HEK293 (cell line): ENCODE data around the gene CDK12.

Experiments
- CTCF ChIA-PET: fragments of 350-600 bp; formaldehyde crosslinking; extraction: SDS; loops from one replicate; lab custom pipeline; 2021; ENCODE audit warnings: antibody characterized with exemption; lab: Yijun Ruan, JAX
- POLR2A ChIA-PET: fragments of 300-600 bp; formaldehyde crosslinking; extraction: SDS; loops from one replicate; lab custom pipeline; 2020; ENCODE audit warnings: antibody characterized with exemption, inconsistent platforms; lab: Yijun Ruan, JAX
- H3K27ac ChIP-seq: fragments of 200-500 bp; sonication (Bioruptor generic); 2 replicates; pipeline ENCODE4 v1.5.1; 2014; ENCODE audit warnings: low read depth, low read length, control low read depth, inconsistent platforms; ENCODE audit errors: extremely low read depth
- H3K36me3 ChIP-seq, 2 experiments: fragments of 200-500 bp in 1 of 2; sonication (Bioruptor generic) in 1 of 2; 1 replicate in 1 of 2; 2 replicates in 1 of 2; pipeline ENCODE4 v1.5.1; 2014 to 2017; ENCODE audit warnings: inconsistent platforms in 2 of 2, low read length in 2 of 2; ENCODE audit not compliant: control insufficient read depth in 2 of 2, insufficient read depth in 1 of 2
- H3K4me1 ChIP-seq: fragments of 200-500 bp; sonication (Bioruptor generic); 2 replicates; pipeline ENCODE4 v1.5.1; 2014; ENCODE audit warnings: mild to moderate bottlenecking, low read length, inconsistent platforms; ENCODE audit not compliant: control insufficient read depth, insufficient read depth
- H3K4me3 ChIP-seq: 2 replicates; pipeline ENCODE4 v1.5.1; 2011; ENCODE audit warnings: low read depth, mild to moderate bottlenecking, control low read depth, low read length, moderate library complexity
- H3K9me3 ChIP-seq: fragments of 200-500 bp; sonication (Bioruptor generic); 2 replicates; pipeline ENCODE4 v1.5.1; 2014; ENCODE audit warnings: low read depth, low read length, inconsistent platforms; ENCODE audit not compliant: control insufficient read depth, insufficient read depth
- GLIS2 ChIP-seq: fragments of 450-650 bp; formaldehyde crosslinking; IDR thresholded peaks from 2 replicates; pipeline ENCODE4 v1.5.1; 2016; ENCODE audit warnings: missing biosample characterization, missing genetic modification characterization
- YY1 ChIP-seq: fragments of 450-650 bp; formaldehyde crosslinking; IDR thresholded peaks from 2 replicates; pipeline ENCODE4 v1.5.1; 2018; ENCODE audit warnings: missing biosample characterization, missing genetic modification characterization
- ZNF10 ChIP-seq: fragments of 450-650 bp; formaldehyde crosslinking; IDR thresholded peaks from 2 replicates; pipeline ENCODE4 v1.5.1; 2017; ENCODE audit warnings: missing biosample characterization, missing genetic modification characterization
- ZNF324 ChIP-seq: fragments of 450-650 bp; formaldehyde crosslinking; IDR thresholded peaks from 2 replicates; pipeline ENCODE4 v1.5.1; 2016; ENCODE audit warnings: missing biosample characterization, missing genetic modification characterization
- TF ChIP-seq, protein P1 (sequence below): fragments of 450-650 bp; formaldehyde crosslinking; IDR thresholded peaks from 2 replicates; pipeline ENCODE4 v1.5.1; 2017; ENCODE audit warnings: missing biosample characterization, missing genetic modification characterization
- TF ChIP-seq, protein P2 (sequence below): fragments of 450-650 bp; formaldehyde crosslinking; IDR thresholded peaks from 2 replicates; pipeline ENCODE4 v1.5.1; 2016; ENCODE audit warnings: missing biosample characterization, missing genetic modification characterization, borderline replicate concordance
- TF ChIP-seq, protein P3 (sequence below): fragments of 450-650 bp; formaldehyde crosslinking; IDR thresholded peaks from 2 replicates; pipeline ENCODE4; 2016; ENCODE audit warnings: missing biosample characterization, missing genetic modification characterization
- TF ChIP-seq, protein P4 (sequence below): fragments of 450-650 bp; formaldehyde crosslinking; IDR thresholded peaks from 2 replicates; pipeline ENCODE4 v1.5.1; 2016; ENCODE audit warnings: missing biosample characterization, missing genetic modification characterization

CDK12 gene

DNA sequence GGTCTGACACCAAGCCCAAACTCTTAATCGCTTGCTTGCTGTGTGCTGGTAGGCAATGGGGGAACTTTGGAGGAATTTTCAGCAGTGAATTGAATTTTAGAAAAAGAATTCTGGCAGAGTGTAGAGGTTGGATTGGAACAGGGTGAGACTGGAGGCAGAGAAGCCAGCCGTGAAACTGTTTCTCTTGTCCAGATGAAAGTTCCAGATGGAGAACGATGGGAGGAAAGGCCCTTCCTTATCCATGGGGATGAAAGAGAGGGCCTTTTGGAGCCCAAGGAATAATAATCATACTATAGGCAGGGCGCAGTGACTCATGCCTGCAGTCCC, 120.4 kb downstream of the CDK12 start (continued):
- TF ChIP-seq ZNF10 (tag by site-specific recombination) (no peak), YY1 (tag by site-specific recombination) (no peak), GLIS2 (tag by site-specific recombination) (no peak)
- TF ChIP-seq, protein P1, sequence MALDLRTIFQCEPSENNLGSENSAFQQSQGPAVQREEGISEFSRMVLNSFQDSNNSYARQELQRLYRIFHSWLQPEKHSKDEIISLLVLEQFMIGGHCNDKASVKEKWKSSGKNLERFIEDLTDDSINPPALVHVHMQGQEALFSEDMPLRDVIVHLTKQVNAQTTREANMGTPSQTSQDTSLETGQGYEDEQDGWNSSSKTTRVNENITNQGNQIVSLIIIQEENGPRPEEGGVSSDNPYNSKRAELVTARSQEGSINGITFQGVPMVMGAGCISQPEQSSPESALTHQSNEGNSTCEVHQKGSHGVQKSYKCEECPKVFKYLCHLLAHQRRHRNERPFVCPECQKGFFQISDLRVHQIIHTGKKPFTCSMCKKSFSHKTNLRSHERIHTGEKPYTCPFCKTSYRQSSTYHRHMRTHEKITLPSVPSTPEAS (tag by site-specific recombination) = no peak
- TF ChIP-seq, protein P2, sequence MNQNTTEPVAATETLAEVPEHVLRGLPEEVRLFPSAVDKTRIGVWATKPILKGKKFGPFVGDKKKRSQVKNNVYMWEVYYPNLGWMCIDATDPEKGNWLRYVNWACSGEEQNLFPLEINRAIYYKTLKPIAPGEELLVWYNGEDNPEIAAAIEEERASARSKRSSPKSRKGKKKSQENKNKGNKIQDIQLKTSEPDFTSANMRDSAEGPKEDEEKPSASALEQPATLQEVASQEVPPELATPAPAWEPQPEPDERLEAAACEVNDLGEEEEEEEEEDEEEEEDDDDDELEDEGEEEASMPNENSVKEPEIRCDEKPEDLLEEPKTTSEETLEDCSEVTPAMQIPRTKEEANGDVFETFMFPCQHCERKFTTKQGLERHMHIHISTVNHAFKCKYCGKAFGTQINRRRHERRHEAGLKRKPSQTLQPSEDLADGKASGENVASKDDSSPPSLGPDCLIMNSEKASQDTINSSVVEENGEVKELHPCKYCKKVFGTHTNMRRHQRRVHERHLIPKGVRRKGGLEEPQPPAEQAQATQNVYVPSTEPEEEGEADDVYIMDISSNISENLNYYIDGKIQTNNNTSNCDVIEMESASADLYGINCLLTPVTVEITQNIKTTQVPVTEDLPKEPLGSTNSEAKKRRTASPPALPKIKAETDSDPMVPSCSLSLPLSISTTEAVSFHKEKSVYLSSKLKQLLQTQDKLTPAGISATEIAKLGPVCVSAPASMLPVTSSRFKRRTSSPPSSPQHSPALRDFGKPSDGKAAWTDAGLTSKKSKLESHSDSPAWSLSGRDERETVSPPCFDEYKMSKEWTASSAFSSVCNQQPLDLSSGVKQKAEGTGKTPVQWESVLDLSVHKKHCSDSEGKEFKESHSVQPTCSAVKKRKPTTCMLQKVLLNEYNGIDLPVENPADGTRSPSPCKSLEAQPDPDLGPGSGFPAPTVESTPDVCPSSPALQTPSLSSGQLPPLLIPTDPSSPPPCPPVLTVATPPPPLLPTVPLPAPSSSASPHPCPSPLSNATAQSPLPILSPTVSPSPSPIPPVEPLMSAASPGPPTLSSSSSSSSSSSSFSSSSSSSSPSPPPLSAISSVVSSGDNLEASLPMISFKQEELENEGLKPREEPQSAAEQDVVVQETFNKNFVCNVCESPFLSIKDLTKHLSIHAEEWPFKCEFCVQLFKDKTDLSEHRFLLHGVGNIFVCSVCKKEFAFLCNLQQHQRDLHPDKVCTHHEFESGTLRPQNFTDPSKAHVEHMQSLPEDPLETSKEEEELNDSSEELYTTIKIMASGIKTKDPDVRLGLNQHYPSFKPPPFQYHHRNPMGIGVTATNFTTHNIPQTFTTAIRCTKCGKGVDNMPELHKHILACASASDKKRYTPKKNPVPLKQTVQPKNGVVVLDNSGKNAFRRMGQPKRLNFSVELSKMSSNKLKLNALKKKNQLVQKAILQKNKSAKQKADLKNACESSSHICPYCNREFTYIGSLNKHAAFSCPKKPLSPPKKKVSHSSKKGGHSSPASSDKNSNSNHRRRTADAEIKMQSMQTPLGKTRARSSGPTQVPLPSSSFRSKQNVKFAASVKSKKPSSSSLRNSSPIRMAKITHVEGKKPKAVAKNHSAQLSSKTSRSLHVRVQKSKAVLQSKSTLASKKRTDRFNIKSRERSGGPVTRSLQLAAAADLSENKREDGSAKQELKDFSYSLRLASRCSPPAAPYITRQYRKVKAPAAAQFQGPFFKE = no peak
- TF ChIP-seq, all 188 proteins: peak for 0

DNA sequence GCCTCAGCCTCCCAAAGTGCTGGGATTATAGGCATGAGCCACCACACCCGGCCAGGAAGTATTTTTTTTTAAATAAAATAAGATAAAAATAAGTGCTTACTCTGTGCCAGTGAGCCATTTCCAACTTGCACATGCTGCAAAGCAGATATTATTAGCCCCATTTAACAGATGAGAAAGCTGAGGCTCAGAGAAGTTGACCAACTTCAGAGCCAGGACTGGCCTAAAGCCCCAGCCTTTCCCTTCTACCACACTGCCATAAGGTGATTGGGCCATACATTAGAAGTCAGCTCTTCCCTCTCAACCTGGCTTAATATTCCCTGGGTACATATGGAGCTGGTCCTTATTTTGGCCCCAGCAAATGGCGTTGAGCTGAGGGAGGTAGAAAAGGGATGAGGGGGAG, 121.4 kb downstream of the CDK12 start:
- ChIA-PET CTCF (interaction anchor here (0.7 to 2.3 kb wide), 2 partner anchors 34 to 40 kb away, joined by 3 to 24 read pairs; no protein-coding TSS in a partner anchor), POLR2A (interaction anchor here (0.7 to 2.1 kb wide), 2 partner anchors 9 to 41 kb away, joined by 6 to 9 read pairs; no protein-coding TSS in a partner anchor)
- H3K4me1 ChIP-seq = no peaks in the 10 kb centered on the region
- no peak overlapping the region for H3K4me3 ChIP-seq
- TF ChIP-seq, protein P3, sequence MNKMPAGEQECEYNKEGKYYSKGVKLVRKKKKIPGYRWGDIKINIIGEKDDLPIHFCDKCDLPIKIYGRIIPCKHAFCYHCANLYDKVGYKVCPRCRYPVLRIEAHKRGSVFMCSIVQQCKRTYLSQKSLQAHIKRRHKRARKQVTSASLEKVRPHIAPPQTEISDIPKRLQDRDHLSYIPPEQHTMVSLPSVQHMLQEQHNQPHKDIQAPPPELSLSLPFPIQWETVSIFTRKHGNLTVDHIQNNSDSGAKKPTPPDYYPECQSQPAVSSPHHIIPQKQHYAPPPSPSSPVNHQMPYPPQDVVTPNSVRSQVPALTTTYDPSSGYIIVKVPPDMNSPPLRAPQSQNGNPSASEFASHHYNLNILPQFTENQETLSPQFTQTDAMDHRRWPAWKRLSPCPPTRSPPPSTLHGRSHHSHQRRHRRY (tag by site-specific recombination) = no peak
- no peak for TF ChIP-seq ZNF324 (tag by site-specific recombination)
- TF ChIP-seq, protein P4, sequence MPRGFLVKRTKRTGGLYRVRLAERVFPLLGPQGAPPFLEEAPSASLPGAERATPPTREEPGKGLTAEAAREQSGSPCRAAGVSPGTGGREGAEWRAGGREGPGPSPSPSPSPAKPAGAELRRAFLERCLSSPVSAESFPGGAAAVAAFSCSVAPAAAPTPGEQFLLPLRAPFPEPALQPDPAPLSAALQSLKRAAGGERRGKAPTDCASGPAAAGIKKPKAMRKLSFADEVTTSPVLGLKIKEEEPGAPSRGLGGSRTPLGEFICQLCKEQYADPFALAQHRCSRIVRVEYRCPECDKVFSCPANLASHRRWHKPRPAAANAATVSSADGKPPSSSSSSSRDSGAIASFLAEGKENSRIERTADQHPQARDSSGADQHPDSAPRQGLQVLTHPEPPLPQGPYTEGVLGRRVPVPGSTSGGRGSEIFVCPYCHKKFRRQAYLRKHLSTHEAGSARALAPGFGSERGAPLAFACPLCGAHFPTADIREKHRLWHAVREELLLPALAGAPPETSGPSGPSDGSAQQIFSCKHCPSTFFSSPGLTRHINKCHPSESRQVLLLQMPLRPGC (tag by site-specific recombination) = no peak
- H3K36me3 ChIP-seq = no peaks in the 10 kb centered on the region
- no peak overlapping the region for H3K27ac ChIP-seq
- no peaks in the 10 kb centered on the region for H3K9me3 ChIP-seq
